ENCODE results near the gene WAPL. TPM values are rescaled to one million over a fixed set of nuclear protein-coding genes. Genes with fewer than 3 reads are reported as not detected.

The WAPL gene
- total and polyA plus RNA-seq, 2 of the 8 experiments (the other 6 are each of a cell fraction or from before 2014, with no cell fraction given) = 12.8 to 48.1 TPM

DNA sequence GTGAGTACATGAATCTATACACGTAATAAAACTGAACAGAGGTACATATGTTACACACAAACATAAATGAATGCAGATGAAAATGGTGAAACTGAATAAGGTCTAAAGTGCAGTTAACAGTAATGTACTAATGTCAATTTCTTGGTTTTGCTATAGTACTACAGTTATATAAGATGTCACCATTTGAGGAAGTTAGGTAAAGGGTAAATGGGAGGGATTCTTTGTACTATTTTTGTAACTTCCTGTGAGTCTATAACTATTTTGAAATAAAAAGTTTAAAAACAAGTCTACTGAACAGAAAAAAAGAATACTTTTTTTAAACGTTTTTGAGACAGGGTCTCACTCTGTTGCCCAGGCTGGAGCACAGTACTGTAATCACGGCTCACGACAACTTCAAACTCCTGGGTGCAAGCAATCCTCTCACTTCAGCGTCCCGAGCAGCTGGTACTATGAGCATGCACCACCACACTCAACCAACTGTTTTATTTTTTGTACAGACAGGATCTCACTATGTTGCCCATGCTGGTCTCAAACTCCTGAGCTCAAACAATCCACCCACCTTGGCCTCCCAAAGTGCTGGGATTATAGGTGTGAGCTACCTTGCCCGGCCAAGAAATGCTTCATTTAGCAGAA, 71.5 kb downstream of the WAPL start (continued):
- TF ChIP-seq, protein P1, sequence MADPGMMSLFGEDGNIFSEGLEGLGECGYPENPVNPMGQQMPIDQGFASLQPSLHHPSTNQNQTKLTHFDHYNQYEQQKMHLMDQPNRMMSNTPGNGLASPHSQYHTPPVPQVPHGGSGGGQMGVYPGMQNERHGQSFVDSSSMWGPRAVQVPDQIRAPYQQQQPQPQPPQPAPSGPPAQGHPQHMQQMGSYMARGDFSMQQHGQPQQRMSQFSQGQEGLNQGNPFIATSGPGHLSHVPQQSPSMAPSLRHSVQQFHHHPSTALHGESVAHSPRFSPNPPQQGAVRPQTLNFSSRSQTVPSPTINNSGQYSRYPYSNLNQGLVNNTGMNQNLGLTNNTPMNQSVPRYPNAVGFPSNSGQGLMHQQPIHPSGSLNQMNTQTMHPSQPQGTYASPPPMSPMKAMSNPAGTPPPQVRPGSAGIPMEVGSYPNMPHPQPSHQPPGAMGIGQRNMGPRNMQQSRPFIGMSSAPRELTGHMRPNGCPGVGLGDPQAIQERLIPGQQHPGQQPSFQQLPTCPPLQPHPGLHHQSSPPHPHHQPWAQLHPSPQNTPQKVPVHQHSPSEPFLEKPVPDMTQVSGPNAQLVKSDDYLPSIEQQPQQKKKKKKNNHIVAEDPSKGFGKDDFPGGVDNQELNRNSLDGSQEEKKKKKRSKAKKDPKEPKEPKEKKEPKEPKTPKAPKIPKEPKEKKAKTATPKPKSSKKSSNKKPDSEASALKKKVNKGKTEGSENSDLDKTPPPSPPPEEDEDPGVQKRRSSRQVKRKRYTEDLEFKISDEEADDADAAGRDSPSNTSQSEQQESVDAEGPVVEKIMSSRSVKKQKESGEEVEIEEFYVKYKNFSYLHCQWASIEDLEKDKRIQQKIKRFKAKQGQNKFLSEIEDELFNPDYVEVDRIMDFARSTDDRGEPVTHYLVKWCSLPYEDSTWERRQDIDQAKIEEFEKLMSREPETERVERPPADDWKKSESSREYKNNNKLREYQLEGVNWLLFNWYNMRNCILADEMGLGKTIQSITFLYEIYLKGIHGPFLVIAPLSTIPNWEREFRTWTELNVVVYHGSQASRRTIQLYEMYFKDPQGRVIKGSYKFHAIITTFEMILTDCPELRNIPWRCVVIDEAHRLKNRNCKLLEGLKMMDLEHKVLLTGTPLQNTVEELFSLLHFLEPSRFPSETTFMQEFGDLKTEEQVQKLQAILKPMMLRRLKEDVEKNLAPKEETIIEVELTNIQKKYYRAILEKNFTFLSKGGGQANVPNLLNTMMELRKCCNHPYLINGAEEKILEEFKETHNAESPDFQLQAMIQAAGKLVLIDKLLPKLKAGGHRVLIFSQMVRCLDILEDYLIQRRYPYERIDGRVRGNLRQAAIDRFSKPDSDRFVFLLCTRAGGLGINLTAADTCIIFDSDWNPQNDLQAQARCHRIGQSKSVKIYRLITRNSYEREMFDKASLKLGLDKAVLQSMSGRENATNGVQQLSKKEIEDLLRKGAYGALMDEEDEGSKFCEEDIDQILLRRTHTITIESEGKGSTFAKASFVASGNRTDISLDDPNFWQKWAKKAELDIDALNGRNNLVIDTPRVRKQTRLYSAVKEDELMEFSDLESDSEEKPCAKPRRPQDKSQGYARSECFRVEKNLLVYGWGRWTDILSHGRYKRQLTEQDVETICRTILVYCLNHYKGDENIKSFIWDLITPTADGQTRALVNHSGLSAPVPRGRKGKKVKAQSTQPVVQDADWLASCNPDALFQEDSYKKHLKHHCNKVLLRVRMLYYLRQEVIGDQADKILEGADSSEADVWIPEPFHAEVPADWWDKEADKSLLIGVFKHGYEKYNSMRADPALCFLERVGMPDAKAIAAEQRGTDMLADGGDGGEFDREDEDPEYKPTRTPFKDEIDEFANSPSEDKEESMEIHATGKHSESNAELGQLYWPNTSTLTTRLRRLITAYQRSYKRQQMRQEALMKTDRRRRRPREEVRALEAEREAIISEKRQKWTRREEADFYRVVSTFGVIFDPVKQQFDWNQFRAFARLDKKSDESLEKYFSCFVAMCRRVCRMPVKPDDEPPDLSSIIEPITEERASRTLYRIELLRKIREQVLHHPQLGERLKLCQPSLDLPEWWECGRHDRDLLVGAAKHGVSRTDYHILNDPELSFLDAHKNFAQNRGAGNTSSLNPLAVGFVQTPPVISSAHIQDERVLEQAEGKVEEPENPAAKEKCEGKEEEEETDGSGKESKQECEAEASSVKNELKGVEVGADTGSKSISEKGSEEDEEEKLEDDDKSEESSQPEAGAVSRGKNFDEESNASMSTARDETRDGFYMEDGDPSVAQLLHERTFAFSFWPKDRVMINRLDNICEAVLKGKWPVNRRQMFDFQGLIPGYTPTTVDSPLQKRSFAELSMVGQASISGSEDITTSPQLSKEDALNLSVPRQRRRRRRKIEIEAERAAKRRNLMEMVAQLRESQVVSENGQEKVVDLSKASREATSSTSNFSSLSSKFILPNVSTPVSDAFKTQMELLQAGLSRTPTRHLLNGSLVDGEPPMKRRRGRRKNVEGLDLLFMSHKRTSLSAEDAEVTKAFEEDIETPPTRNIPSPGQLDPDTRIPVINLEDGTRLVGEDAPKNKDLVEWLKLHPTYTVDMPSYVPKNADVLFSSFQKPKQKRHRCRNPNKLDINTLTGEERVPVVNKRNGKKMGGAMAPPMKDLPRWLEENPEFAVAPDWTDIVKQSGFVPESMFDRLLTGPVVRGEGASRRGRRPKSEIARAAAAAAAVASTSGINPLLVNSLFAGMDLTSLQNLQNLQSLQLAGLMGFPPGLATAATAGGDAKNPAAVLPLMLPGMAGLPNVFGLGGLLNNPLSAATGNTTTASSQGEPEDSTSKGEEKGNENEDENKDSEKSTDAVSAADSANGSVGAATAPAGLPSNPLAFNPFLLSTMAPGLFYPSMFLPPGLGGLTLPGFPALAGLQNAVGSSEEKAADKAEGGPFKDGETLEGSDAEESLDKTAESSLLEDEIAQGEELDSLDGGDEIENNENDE (IDR thresholded peaks at IDR 0.05; ENCODE audit: insufficient replicate concordance, low read length) = no peak

All from H1 (cell line).